Stromal cell of bone marrow (primary cell): ENCODE measurements around the gene CHDH.

Experiments used
- DNase-seq: peaks from one replicate; pipeline ENCODE4 v3.0.0-alpha.2; 2012; ENCODE audit warnings: low read depth

Gene CHDH

DNA sequence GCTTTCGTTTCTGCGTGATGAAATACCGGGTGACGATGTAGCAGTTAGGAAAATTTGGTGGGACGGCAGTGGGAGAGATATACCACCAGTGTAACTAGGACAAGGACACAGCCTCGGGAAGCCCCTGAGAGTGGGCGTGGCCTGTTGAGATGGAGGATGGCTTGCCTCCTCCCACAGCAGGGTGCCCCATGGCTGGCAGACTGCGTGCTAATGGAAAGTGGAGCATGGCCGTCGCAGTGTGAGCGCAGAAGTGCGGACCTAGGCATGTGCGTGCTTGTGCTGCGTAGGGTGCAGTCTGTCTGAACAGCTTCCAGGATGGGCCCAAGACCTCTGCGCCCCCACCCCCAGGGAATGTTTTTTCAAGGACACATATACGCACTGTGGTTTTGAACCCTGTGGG, 56.8 kb downstream of the CHDH start:
- DNase-seq: no peak

DNA sequence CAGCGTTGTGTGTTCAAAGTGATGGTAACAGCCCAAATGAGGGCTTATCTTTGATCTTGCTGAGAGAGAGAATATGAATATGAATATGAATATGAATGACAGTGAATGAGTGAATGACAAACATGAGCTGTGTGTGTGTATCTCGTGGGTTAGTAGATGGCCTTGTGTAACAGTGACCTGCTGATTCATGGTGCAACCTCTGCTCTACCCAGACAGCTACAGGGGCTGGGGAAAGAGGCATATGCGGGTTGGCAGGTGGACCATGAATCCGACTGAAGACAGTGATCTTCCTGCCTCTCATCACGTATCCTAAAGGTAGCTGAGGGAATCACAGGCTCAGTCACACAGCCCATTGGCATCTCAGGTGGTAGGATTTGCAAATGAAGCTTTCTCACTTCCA, 58.2 kb downstream of the CHDH start:
- no peak for DNase-seq

DNA sequence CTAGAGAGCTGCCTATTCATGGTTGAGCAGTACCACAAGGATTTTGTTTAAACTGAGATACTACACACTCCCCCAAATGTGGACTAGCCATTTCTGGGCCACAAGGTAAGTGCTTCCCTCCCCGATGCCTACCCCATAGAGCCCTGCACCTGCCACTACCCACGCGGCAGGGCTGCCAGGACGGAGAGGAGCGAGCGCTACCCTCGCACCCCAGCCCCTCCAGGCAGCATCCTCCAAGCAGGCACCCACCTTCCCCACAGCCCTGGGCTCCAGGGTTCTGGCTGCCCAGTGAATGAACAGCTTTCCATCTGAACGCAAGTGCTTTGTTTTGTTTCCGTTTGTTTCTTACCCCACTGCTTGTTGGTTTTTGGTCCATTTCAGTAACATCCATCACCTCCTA, 59.2 kb downstream of the CHDH start:
- no peak for DNase-seq

DNA sequence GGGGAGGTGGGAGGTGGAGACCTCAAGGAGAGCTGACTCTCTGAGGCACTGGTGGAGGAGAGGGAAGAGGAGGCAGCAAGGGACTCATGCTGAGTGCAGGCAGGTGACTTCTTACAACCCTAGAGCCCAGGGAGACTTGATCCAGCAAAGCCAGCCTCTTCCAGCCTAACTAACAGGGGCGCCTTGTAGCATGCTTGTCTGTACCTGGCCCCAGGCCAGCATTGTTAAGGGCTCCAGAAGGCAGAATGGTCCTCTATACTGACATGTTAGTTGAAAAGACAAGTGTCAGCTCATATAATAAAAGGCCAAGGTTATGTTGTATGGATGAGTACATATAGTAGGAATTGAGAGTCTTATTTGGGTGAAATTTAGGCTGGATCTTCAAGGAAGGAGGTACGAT, 65.4 kb downstream of the CHDH start:
- DNase-seq: no peak

DNA sequence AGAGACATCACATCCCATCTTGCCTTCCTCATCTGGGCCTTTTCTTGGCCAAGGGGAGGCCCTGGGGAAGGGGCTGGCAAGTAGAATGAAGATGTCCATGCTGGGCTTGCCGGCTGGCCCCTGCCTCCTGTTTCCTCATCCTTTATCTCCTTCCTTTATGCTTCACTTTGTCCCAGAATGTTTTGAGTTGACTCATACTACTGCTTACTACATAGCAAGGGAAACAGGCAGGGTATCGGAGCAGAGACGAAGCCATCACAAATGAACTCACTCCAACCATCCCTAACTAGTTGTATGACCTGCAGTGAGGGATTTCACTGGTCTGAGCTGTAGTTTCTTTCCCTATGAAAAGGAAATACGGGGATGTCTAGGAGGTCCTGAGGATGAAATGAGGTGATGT, 66.0 kb downstream of the CHDH start:
- no peak for DNase-seq

DNA sequence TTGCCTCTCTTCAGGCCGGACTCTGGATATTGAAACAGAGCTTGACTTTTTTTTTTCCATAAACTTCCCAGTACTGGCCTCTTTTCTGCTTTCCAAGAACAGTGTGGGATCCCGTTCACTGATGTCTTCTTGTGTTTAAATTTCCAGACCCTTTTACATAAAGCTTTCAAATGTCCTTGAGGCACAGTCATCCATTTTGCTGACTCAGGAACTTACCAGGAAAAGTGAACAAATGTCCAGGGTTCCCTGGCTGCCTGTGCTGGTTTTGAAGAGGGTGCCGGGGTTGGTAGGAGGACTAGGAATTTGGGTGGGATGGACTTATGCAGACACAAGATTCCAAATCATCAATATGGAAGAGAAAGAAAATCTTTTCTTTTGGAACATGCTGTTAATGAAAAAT, 68.1 kb downstream of the CHDH start:
- DNase-seq: no peak

DNA sequence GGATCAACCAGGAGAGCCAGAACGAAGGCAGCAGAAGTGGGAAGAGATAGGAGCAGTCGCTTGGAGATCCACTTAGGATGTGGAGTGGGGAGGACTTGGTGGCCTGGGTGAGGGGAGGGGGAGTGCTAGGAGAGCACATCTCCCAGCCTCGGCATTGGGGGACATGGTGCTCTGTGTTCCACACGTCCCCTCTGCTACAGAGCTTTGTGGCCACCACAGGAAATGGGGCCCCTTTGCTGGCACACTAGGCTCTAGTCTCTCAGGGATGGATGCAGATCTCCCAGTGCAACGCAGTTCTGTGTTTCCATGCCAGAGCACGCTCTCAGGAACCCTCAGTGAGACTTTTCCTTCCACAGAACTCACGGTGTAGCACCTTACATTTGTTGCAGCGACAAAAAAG, 68.8 kb downstream of the CHDH start:
- DNase-seq: no peak

DNA sequence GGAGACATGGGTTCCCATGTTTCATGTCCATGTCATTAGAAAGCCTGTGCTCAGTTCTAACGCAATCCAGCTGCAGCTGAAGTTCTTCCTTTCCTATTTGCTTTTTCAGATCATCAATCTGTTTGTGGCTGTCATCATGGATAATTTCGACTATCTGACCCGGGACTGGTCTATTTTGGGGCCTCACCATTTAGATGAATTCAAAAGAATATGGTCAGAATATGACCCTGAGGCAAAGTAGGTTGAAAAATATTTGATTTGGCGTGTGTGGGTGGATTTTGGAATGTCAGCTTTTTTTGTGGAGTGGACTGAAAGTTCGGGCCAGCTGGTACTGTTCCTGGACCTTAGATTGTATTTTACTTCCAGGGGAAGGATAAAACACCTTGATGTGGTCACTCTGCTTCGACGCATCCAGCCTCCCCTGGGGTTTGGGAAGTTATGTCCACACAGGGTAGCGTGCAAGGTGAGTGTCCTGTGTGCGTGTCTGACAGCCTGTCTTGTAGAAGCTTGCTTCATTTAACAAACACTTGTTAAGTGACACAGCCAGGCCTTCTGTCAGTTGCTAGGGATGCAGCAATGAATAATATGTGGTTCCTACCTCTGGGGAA, 69.6 kb downstream of the CHDH start:
- DNase-seq: peak; percentile 25

DNA sequence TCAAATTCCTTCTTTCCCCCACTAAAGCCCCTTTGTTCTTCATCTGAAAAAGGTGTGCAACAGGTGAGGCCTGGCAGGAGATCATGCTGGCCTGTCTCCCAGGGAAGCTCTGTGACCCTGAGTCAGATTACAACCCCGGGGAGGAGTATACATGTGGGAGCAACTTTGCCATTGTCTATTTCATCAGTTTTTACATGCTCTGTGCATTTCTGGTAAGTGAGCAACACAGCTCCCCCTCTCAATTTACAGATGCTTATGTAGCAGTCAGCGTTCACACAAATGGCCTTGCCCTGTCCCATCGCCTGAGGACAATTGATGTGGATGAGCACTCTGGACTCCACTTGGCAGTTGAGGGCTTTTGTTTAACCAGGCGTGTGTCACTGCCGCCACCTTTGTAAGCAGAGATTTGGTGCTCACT, 70.4 kb downstream of the CHDH start:
- DNase-seq: no peak

DNA sequence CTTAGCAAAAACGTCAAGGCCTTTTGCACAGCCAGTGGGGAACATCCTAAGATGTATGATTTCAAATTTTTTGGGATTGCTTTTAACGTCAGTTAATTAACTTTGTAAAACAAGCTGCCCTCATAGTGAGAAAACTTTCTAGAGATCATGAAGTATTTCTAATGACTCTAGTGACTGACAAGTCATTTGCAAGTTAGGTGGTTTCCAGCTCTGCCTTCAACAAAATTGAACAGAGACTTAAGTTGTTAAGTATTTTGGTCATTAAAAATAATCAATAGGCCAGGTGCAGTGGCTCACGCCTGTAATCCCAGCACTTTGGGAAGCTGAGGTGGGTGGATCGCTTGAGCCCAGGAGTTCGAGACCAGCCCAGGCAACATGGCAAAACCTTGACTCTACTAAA, 71.2 kb downstream of the CHDH start:
- DNase-seq: no peak

DNA sequence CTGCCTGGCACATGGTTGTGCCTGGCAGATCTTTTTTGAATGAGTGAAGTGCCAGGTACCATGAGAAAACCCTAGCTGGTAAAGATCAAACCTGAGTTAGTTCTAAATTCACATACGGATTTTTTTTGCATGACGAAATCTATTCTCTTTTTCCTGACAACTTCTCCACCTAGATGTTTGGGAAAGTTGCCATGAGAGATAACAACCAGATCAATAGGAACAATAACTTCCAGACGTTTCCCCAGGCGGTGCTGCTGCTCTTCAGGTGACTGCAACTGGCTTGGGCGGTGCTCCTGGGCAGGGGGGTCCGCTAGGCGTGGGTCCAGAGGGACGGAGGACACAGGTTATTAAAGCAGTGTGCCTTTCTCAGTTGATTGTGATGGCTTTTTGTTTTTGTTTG, 71.8 kb downstream of the CHDH start:
- no peak for DNase-seq

DNA sequence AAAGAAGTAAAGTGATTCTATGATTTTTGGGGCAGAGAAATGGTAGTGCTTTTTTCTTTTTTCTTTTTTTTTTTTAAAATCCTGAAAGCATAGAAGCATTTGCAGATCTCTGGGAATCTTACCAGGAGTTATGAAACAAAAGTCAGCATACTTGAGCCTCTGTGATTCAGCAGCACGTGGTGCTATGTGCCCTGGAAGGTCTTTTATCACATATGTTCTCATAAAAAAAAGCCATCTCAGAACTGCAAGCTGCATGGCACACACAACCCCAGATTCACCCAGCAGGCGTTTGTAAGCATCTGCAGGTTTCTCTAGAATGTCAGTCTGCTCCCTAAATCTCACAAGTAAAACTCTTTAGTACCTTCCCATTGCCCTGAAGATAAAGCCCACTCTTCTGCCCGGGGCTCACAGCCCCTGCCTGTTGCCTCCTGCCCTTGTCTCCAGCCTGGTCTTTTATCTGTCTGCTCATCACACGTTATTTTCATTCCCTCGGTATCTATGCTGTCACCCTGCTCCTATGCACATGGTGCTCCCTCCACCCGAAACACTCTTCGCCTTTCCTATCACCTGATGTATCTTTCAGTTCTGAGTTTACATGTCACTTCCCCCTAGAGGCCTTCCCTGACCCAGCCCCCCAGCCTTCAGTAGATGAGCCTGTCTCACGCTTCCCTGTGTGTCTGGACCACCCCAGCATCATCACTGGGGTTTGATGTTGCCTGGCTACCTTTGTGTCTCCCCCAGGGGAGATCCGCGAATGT, 72.4 kb downstream of the CHDH start:
- DNase-seq: peak; percentile 90

DNA sequence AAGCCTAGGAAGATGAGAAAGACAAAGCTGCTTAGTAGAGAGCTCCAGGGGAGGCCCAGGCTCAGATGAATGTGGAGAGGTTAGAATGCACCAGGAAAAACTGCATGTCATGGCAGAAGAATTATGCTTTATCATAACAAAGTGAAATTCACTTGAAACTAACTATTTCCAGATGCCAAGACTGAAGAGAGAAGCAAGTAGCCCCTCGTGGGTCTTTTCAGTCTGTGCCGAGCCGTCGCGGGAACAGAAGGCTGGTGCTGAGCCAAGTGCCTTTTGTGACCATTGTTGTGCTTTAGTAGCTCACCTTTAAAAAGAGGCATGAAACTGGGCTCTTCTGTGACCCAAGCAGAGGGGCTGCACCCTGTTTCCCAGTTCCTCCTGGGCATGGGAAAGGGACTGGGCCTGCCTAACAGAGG, 73.2 kb downstream of the CHDH start:
- DNase-seq: peak; percentile 21

DNA sequence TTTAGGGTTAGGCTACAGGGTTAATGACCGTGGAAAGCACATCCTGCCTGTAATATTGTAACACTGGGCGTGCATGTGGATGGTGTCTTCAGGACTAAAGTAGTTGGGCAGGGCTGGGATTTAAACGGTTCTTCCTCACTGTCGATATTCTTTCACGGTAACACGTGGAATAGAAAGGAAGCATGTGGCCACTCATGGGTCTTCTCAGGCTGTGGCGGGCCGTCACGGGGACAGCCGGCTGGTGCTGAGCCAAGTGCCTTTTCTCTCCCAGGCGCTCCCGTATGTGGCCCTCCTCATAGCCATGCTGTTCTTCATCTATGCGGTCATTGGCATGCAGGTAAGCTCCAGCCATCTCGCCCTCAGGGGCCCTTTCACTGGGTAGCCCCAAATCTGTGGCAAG, 73.7 kb downstream of the CHDH start:
- no peak for DNase-seq

DNA sequence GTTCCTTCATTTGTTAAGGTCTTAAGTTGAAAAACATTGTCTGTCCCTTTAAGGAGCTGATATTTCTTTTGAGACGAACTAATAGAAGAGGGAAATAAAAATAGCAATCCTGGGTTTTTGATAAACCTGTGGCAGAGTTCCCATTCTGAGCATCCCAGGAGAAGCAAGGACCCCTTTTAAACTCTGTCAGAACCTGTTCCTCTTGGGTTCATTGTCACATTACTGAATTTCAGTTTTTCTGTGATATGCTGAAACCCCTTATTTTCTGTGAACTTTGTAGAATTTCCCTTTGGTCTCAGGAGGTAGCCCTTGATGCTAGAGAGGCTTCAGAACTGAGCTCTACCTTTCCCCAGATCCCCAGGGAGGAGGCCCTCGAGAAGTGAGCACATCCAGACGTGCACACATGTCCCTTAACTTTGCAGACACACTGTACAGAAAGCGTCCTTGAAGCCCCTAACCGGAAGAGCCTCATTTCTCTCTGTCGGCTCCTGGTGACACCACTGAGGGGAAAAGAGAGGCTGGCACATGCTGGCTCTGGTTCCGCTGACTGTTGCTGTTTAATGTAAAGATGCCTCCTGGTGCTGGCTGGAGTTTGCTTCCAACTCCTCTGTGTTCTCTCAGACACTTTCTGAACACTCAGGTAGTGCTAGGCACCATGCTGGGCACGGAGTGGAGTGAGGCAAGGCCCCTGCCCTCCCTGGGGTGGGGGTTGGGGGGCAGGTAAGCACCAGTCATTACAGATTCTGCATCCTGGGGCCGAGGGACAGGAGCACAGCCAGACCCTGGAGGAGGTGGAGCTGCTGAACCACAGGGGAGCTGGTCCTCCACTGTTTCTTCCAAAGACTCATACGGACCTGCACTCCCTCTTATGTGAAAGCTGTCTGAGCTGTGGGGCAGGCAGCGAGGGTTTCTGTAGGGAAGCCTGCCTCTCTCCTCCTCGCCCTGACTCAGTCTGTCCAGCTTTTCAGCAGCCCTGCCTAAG, 77.5 kb downstream of the CHDH start:
- DNase-seq: no peak

DNA sequence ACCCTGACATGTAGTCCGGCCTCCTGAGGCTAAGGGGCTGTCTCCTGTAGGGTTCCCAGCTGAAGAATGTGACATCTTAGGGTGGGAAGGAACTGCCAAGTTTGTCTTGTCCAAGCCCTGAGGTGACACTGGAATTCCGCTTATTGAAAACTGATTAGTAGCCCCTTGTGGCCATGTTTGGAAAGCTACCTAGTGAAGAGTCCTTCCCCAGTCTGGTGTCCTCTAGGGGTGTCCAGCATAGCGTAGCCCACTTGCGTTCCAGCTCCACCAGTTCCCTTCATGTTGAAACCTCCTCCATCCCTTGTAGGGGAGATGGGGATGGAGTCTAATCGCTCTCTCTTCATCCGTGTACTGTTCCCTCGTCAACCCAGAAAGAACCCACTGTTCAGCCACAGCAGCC, 79.5 kb downstream of the CHDH start:
- DNase-seq: no peak

DNA sequence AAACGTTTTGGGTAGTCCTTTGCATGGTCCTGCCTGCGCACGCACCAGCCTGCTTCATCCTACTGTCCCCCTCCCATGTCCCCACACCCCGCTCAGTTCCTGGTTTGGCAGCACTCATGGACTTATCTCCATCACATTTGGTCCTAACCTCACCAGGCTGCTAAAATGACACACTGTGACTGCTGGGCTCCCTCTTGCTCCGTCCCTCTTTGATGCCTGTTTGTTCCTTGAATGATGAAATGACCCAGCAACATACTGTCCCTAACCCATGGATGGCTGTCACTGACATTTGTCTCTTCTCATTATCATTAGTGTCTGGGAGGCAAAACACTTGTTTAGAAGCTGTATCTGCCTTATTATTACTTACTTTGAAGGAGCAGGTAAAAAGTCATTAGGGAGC, 80.5 kb downstream of the CHDH start:
- no peak for DNase-seq

DNA sequence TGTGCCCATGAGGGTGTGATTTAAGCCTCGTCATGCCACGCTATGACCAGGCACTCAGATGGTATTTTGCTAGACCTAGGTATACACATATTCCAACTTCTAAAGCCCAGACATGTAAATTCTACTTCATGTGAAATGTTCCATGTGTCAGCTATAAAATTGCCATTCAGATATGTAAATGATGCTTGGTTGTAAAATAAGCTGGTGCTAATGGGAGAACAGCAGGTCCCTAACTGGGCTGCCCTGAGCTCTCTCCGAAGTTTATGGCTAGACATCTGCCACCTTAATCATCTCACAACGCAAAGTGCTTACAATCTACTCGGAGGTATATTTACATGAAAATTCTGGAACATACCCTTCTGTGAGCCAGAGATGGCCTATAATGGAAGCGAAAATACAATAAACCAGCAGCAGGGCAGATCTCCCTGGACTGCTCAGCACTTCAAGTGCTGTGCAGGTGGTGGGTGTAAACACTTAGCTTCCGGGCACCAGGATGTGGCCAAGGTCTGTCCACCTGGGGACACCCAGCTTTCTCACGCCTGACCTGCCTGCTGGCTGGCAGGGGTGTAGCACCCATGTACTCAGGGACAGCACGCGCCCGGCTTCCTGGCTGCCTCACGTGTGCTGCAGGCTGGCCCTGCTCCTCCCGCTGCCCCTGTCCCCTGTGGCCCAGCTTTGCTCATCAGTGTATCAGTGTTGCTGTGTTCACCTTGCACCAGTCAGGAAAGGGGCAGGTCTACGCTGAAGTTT, 82.0 kb downstream of the CHDH start:
- no peak for DNase-seq

DNA sequence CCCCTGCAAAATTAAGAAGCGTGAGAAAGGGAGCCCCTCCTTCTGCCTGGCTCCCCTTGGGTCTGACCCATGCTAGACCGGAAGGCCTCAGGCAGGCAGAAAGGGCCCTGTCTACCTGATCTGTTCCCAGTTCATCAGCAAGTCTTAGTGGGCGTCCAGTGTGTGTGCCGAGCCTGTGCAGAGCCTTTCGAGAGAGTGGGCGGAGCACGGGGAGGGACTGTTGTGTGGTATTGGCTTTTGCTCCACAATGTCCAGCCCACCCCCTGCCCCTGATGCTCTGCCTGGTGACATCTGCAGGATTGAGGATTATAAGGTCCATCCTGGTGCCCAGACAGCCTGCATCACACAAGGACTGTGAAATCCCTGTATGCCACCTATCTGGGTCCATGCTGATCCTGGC, 82.9 kb downstream of the CHDH start:
- DNase-seq: no peak
